HepG2 (cell line): ENCODE results near the gene DAAM1. TPM values are rescaled to one million over a fixed set of nuclear protein-coding genes. Genes with fewer than 3 reads are reported as not detected.

Experiments used
- ARID5B ChIP-seq: IDR thresholded peaks from 2 replicates; pipeline ENCODE4 v1.4.0; 2020; ENCODE audit warnings: mild to moderate bottlenecking, missing genetic modification reagents
- CCAR2 ChIP-seq: fragments of 200-400 bp; formaldehyde crosslinking; optimal IDR thresholded peaks from 2 replicates; pipeline ENCODE3; 2018; ENCODE audit warnings: low read depth, mild to moderate bottlenecking, low read length, moderate library complexity
- EP300 ChIP-seq, 3 experiments: sonication (generic) in 1 of 3; formaldehyde crosslinking in 1 of 3; IDR thresholded peaks; 2 replicates each; pipeline versions ENCODE4 v1.5.1 to v1.6.1; 2011 to 2020; ENCODE audit warnings: low read depth in 2 of 3, low read length in 2 of 3, borderline replicate concordance in 1 of 3, improper control_type of control experiment in 1 of 3, mild to moderate bottlenecking in 1 of 3, missing genetic modification reagents in 1 of 3, moderate library complexity in 1 of 3
- FOXA1 ChIP-seq, 2 experiments: fragments of 450-650 bp in 1 of 2; sonication (generic) in 1 of 2; formaldehyde crosslinking in 1 of 2; IDR thresholded peaks; 2 replicates each; pipeline versions ENCODE4 v1.4.0 to v1.6.1; 2016 to 2020; ENCODE audit warnings: missing genetic modification reagents in 1 of 2
- FOXO1 ChIP-seq: sonication (generic); formaldehyde crosslinking; IDR thresholded peaks from 2 replicates; pipeline ENCODE4 v1.4.0; 2020; ENCODE audit warnings: missing genetic modification reagents
- GATAD2A ChIP-seq: IDR thresholded peaks from 2 replicates; pipeline ENCODE4 v1.6.1; 2016
- HNRNPL ChIP-seq: fragments of 200-400 bp; formaldehyde crosslinking; IDR thresholded peaks from 2 replicates; pipeline ENCODE4 v1.6.1; 2017; ENCODE audit warnings: mild to moderate bottlenecking, low read depth, low read length
- ISL2 ChIP-seq: sonication (generic); formaldehyde crosslinking; IDR thresholded peaks from 2 replicates; pipeline ENCODE4 v1.5.0; 2020; ENCODE audit warnings: missing genetic modification reagents
- MZF1 ChIP-seq: sonication (generic); formaldehyde crosslinking; IDR thresholded peaks from 2 replicates; pipeline ENCODE4 v1.8.1; 2023; ENCODE audit warnings: mild to moderate bottlenecking, missing genetic modification reagents, borderline replicate concordance
- NCOA2 ChIP-seq: sonication (generic); formaldehyde crosslinking; IDR thresholded peaks from 2 replicates; pipeline ENCODE4 v1.8.0; 2022; ENCODE audit warnings: inconsistent platforms
- NFIC ChIP-seq: IDR thresholded peaks from 2 replicates; pipeline ENCODE4 v1.6.1; 2012; ENCODE audit warnings: mild to moderate bottlenecking, low read length, inconsistent platforms
- SIX4 ChIP-seq: sonication (generic); formaldehyde crosslinking; IDR thresholded peaks from 2 replicates; pipeline ENCODE4 v1.4.0; 2020; ENCODE audit warnings: missing genetic modification reagents
- THYN1 ChIP-seq: sonication (generic); formaldehyde crosslinking; IDR thresholded peaks from 2 replicates; pipeline ENCODE4 v1.8.1; 2023; ENCODE audit warnings: low read depth, mild to moderate bottlenecking, moderate library complexity, missing genetic modification reagents, borderline replicate concordance
- ZMYM3 ChIP-seq: sonication (generic); formaldehyde crosslinking; IDR thresholded peaks from 2 replicates; pipeline ENCODE4 v1.5.1; 2020; ENCODE audit warnings: mild to moderate bottlenecking, missing genetic modification reagents
- ZNF331 ChIP-seq: sonication (generic); formaldehyde crosslinking; IDR thresholded peaks from 2 replicates; pipeline ENCODE4 v1.4.0; 2020; ENCODE audit warnings: missing genetic modification reagents
- ZNF333 ChIP-seq: sonication (generic); formaldehyde crosslinking; IDR thresholded peaks from 2 replicates; pipeline ENCODE4 v1.4.0; 2020; ENCODE audit warnings: mild to moderate bottlenecking, missing genetic modification reagents, borderline replicate concordance
- ZNF350 ChIP-seq: sonication (generic); formaldehyde crosslinking; IDR thresholded peaks from 2 replicates; pipeline ENCODE4 v1.4.0; 2020; ENCODE audit warnings: mild to moderate bottlenecking, low read depth, missing genetic modification reagents, borderline replicate concordance
- polyA plus RNA-seq, 8 experiments: library from polyadenylated mRNA; depleted of rRNA in 3 of 8; stranded (reverse) in 7 of 8; unstranded in 1 of 8; fragments of >200 nt; fragmentation: Illumina TruSeq in 4 of 8; extraction: Trizol in 4 of 8; gene quantifications; 2 replicates each; pipeline versions ENCODE4 v1.2.1 to v1.2.3, GENCODE V29; 2011 to 2016; ENCODE audit warnings: low read depth in 4 of 8, missing spikeins in 1 of 8, mixed read lengths in 1 of 8; ENCODE audit not compliant: insufficient read depth in 1 of 8
- total RNA-seq, 5 experiments: library from RNA; depleted of rRNA; stranded (reverse); fragments of >200 nt; fragmentation: Illumina TruSeq; extraction: Trizol; gene quantifications; 2 replicates each; pipeline ENCODE4 v1.2.3, GENCODE V29; 2016; ENCODE audit warnings: low read depth in 1 of 5
- TF ChIP-seq, protein P1 (sequence below): sonication (generic); formaldehyde crosslinking; conservative IDR thresholded peaks from 2 replicates; pipeline ENCODE4 v1.4.0; 2020; ENCODE audit warnings: mild to moderate bottlenecking, missing genetic modification reagents, moderate library complexity
- TF ChIP-seq, protein P2 (sequence below): sonication (generic); formaldehyde crosslinking; conservative IDR thresholded peaks from 2 replicates; pipeline ENCODE4 v1.8.1; 2023; ENCODE audit warnings: missing genetic modification reagents
- TF ChIP-seq, protein P3 (sequence below): sonication (generic); formaldehyde crosslinking; IDR thresholded peaks from 2 replicates; pipeline ENCODE4 v1.4.0; 2020; ENCODE audit warnings: missing genetic modification reagents

Gene DAAM1
- total and polyA plus RNA-seq, 2 of the 13 experiments (the other 11 are each of a cell fraction or from before 2014, with no cell fraction given), result 10.9 to 24.5 TPM

DNA sequence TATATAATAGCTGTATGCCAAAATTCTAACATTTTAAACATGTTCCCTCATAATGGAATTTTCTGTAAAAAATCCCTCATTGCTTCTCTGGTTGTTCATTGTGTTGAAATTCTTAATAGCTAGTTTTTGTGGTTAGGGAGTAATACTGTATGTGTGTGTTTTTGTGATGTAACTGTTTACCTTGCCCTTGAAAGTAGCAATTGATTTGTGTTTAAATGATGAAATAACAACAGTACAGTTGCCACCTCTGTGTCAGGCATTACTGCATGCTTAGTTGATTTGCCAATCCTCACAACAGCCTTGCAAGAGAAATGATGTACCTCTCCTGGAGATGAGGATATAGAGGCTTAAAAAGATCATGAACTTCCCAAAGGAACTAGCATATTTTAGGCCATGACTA, 94.9 kb downstream of the DAAM1 start (continued):
- TF ChIP-seq MZF1, result no peak
- TF ChIP-seq HNRNPL, result no peak
- peak; percentile 85 for TF ChIP-seq NFIC
- peak; percentile 68; the same call in 1 of the 2 replicates for TF ChIP-seq FOXA1 (IDR thresholded peaks at IDR 0.05)
- TF ChIP-seq FOXA1 (CRISPR knock-in tag; IDR thresholded peaks at IDR 0.05), result peak; percentile 95
- TF ChIP-seq CCAR2, result no peak
- TF ChIP-seq ZMYM3, result no peak
- peak; percentile 70; the same call in 1 of the 2 replicates for TF ChIP-seq ZNF331 (CRISPR knock-in tag)
- peak; percentile 69 for TF ChIP-seq ISL2 (CRISPR knock-in tag)
- TF ChIP-seq ZNF333, result no peak
- peak; percentile 61; the same call in 1 of the 2 replicates for TF ChIP-seq FOXO1 (CRISPR knock-in tag)
- no peak for TF ChIP-seq THYN1 (CRISPR knock-in tag)
- TF ChIP-seq ARID5B, result peak; percentile 95
- TF ChIP-seq, protein P1, sequence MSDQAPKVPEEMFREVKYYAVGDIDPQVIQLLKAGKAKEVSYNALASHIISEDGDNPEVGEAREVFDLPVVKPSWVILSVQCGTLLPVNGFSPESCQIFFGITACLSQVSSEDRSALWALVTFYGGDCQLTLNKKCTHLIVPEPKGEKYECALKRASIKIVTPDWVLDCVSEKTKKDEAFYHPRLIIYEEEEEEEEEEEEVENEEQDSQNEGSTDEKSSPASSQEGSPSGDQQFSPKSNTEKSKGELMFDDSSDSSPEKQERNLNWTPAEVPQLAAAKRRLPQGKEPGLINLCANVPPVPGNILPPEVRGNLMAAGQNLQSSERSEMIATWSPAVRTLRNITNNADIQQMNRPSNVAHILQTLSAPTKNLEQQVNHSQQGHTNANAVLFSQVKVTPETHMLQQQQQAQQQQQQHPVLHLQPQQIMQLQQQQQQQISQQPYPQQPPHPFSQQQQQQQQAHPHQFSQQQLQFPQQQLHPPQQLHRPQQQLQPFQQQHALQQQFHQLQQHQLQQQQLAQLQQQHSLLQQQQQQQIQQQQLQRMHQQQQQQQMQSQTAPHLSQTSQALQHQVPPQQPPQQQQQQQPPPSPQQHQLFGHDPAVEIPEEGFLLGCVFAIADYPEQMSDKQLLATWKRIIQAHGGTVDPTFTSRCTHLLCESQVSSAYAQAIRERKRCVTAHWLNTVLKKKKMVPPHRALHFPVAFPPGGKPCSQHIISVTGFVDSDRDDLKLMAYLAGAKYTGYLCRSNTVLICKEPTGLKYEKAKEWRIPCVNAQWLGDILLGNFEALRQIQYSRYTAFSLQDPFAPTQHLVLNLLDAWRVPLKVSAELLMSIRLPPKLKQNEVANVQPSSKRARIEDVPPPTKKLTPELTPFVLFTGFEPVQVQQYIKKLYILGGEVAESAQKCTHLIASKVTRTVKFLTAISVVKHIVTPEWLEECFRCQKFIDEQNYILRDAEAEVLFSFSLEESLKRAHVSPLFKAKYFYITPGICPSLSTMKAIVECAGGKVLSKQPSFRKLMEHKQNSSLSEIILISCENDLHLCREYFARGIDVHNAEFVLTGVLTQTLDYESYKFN (CRISPR knock-in tag), result peak; percentile 51; the same call in 1 of the 2 replicates
- TF ChIP-seq, protein P2, sequence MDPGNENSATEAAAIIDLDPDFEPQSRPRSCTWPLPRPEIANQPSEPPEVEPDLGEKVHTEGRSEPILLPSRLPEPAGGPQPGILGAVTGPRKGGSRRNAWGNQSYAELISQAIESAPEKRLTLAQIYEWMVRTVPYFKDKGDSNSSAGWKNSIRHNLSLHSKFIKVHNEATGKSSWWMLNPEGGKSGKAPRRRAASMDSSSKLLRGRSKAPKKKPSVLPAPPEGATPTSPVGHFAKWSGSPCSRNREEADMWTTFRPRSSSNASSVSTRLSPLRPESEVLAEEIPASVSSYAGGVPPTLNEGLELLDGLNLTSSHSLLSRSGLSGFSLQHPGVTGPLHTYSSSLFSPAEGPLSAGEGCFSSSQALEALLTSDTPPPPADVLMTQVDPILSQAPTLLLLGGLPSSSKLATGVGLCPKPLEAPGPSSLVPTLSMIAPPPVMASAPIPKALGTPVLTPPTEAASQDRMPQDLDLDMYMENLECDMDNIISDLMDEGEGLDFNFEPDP (CRISPR knock-in tag), result no peak
- TF ChIP-seq ZNF350 (CRISPR knock-in tag), result no peak
- TF ChIP-seq SIX4, result peak; percentile 53; the same call in 1 of the 2 replicates
- peak; percentile 86 for TF ChIP-seq NCOA2 (CRISPR knock-in tag)
- TF ChIP-seq GATAD2A, result peak; percentile 97
- TF ChIP-seq EP300 (IDR thresholded peaks at IDR 0.05; ENCODE audit: low read depth in 2 of 2, low read length in 2 of 2), result peak; percentile 79 to 81
- TF ChIP-seq EP300 (CRISPR knock-in tag; IDR thresholded peaks at IDR 0.05; ENCODE audit: borderline replicate concordance), result peak; percentile 56; the same call in 1 of the 2 replicates
- TF ChIP-seq, protein P3, sequence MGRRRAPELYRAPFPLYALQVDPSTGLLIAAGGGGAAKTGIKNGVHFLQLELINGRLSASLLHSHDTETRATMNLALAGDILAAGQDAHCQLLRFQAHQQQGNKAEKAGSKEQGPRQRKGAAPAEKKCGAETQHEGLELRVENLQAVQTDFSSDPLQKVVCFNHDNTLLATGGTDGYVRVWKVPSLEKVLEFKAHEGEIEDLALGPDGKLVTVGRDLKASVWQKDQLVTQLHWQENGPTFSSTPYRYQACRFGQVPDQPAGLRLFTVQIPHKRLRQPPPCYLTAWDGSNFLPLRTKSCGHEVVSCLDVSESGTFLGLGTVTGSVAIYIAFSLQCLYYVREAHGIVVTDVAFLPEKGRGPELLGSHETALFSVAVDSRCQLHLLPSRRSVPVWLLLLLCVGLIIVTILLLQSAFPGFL (CRISPR knock-in tag), result no peak
